HG03097 (cell line): Measurements from ENCODE around the gene STK11.
A peak's percentile ranks its signal among the peaks of the same experiment; 100 is the strongest.

Experiments used
- ATAC-seq: cut with Tn5 transposase; IDR thresholded peaks from one replicate; pipeline ENCODE4 v1.9.1; 2021; ENCODE audit not compliant: unreplicated experiment, low FRiP score

STK11 gene

GRCh38 chr19:1257475-1258162, 52.0 kb downstream of the STK11 start:
- no peak for ATAC-seq

- no peak for ATAC-seq
Observed at GRCh38 chr19:1258163-1258492, 52.5 kb downstream of the STK11 start.

GRCh38 chr19:1258707-1259205, 53.2 kb downstream of the STK11 start:
- ATAC-seq, result no peak

- ATAC-seq, result peak; percentile 34
Observed at GRCh38 chr19:1259206-1259875, 53.8 kb downstream of the STK11 start.

GRCh38 chr19:1259876-1260748, 54.5 kb downstream of the STK11 start:
- no peak for ATAC-seq

GRCh38 chr19:1260749-1261537, 55.4 kb downstream of the STK11 start:
- ATAC-seq, result peak; percentile 41

GRCh38 chr19:1261538-1261797, 55.9 kb downstream of the STK11 start:
- no peak for ATAC-seq

GRCh38 chr19:1261798-1262622, 56.4 kb downstream of the STK11 start:
- no peak for ATAC-seq

- ATAC-seq, result no peak
Observed at GRCh38 chr19:1262623-1263123, 57.1 kb downstream of the STK11 start.

- ATAC-seq, result no peak
Observed at GRCh38 chr19:1263188-1263587, 57.6 kb downstream of the STK11 start.

- ATAC-seq, result no peak
Observed at GRCh38 chr19:1264801-1265614, 59.4 kb downstream of the STK11 start.

- ATAC-seq, result no peak
Observed at GRCh38 chr19:1265615-1266128, 60.1 kb downstream of the STK11 start.

- peak; percentile 31 for ATAC-seq
Observed at GRCh38 chr19:1266129-1266915, 60.7 kb downstream of the STK11 start.

GRCh38 chr19:1266916-1267476, 61.4 kb downstream of the STK11 start:
- peak; percentile 19 for ATAC-seq

GRCh38 chr19:1267477-1268225, 62.1 kb downstream of the STK11 start:
- ATAC-seq, result no peak

GRCh38 chr19:1268226-1269064, 62.9 kb downstream of the STK11 start:
- no peak for ATAC-seq
